ENCODE data around the gene PLAGL1. TPM values are rescaled to one million over a fixed set of nuclear protein-coding genes. Genes with fewer than 3 reads are reported as not detected.
A peak's percentile ranks its signal among the peaks of the same experiment; 100 is the strongest.

PLAGL1 gene
- total and polyA plus RNA-seq, 5 donors = 10.5 to 16.3 (median 15.2) TPM

DNA sequence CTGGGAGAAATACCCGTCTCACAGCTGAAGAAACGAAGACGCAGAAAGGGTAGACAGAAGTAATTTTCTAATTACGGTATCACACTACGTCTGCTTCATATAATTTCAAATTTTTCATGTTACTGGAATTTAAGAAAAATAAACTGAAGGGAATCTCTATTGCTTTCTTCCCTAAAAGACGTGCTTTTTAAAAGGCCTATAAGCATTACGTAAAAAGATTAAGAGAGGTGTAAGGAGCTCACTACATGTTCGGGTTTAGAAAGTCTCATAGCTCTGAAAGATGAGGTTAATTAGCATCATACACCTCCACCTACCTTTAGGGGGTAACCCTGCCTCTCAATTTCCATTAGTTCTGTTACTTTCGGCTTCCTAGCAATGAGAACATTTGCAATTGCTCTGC, 787 bp upstream of the PLAGL1 start:
- H3K4me3 ChIP-seq (ENCODE audit: low read length) = no peak overlapping the region

GRCh38 chr6:144007478-144008119, 460 bp downstream of the PLAGL1 start:
- ATAC-seq = peak in 1 of 2 donors; percentile 66
- no peaks in the 10 kb centered on the region for H3K4me1 ChIP-seq (ENCODE audit: control insufficient read depth, insufficient read depth, low read length)
- H3K27ac ChIP-seq (ENCODE audit: low read length) = peak overlapping the region; percentile 27
- peak overlapping the region; percentile 58 for H3K4me3 ChIP-seq (ENCODE audit: low read length)
- H3K9me3 ChIP-seq (ENCODE audit: control insufficient read depth, low read length) = no peaks in the 10 kb centered on the region
- intact Hi-C loops (cut with DNase I) = no loop called here
- no peaks in the 10 kb centered on the region for H3K27me3 ChIP-seq (ENCODE audit: control insufficient read depth, insufficient read depth)
- DNase-seq = no peak
- 54% methylated on average over 52 of the region's 52 CpGs for WGBS

More for the DNA sequence above, 787 bp upstream of the PLAGL1 start:
- intact Hi-C loops (cut with DNase I) = no loop called here
- WGBS = 88% methylated on average over 9 of the region's 9 CpGs
- Histone ChIP-seq H3K27ac (ENCODE audit: low read length) (no peak overlapping the region), H3K27me3 (ENCODE audit: control insufficient read depth, insufficient read depth) (no peaks in the 10 kb centered on the region), H3K4me1 (ENCODE audit: control insufficient read depth, insufficient read depth, low read length) (no peaks in the 10 kb centered on the region), H3K9me3 (ENCODE audit: control insufficient read depth, low read length) (no peaks in the 10 kb centered on the region)
- DNase-seq (no peak), ATAC-seq (no peak)

DNA sequence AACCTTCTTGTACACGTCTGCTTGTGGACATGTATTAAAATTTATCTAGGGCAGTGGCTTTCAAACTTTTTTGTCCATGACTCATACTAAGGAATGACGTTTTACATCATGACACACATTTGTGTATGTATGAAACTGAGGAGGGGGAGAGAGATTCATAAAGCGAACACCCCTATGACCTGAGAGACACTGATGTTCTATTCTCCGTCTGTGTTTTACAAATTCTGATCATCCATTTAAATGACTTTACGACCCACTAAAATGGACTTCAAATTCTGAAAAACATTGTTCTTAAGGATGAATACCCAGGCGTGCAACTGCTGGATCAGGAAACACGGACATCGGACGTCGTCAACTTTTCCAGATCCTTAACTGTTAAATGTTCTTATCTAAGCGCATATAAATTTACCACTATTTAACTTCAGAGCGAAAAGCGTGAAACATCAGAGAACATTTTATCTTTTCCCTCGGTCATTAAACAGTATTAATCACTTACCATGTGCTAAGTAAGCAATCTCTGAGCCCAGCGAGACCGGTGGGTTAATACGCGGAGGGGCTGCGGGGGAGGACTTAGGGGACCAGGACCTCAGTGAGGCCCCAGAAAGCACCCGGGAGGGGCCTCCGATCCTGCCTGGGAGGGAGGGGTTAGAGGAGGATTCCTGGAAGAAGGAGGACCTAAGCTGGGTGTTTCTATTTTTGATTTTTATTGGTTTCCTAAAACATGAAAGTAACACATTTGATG, 1.2 kb downstream of the PLAGL1 start:
- peak overlapping the region; percentile 58 for H3K4me3 ChIP-seq (ENCODE audit: low read length)
- intact Hi-C loops (cut with DNase I) = no loop called here
- H3K27me3 ChIP-seq (ENCODE audit: control insufficient read depth, insufficient read depth) = no peaks in the 10 kb centered on the region
- 49% methylated on average over 21 of the region's 21 CpGs for WGBS
- peak in 1 of 2 donors; percentile 63 for ATAC-seq
- H3K9me3 ChIP-seq (ENCODE audit: control insufficient read depth, low read length) = no peaks in the 10 kb centered on the region
- peak in 1 of 3 donors; percentile 41 for DNase-seq
- no peak overlapping the region for H3K27ac ChIP-seq (ENCODE audit: low read length)
- H3K4me1 ChIP-seq (ENCODE audit: control insufficient read depth, insufficient read depth, low read length) = no peaks in the 10 kb centered on the region

DNA sequence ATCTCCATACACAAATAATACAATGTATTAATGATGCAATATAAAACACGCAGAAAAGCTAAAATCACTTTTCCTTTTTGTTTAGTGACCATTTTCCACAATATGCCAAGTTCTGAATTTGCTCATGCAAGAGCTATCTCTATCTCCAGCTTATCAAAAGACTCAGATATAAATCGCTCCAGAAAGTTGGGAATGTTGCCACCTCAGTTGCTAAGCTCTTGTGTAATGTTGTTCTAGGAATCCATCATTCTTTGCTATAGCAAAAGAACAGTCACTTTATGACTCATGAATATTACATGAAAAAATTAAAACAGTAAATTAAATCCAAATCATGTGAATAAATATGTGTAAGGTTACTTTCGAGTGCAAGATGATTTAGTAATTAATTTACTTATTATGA, 8.7 kb downstream of the PLAGL1 start:
- Histone ChIP-seq H3K4me3 (ENCODE audit: low read length) (no peak overlapping the region), H3K4me1 (ENCODE audit: control insufficient read depth, insufficient read depth, low read length) (no peaks in the 10 kb centered on the region), H3K27me3 (ENCODE audit: control insufficient read depth, insufficient read depth) (no peaks in the 10 kb centered on the region), H3K9me3 (ENCODE audit: control insufficient read depth, low read length) (no peaks in the 10 kb centered on the region), H3K27ac (ENCODE audit: low read length) (no peak overlapping the region)
- 79% methylated on average over 3 of the region's 3 CpGs for WGBS
- DNase-seq = no peak
- ATAC-seq = no peak
- intact Hi-C loops (cut with DNase I) = no loop called here

GRCh38 chr6:143998686-143999085, 9.4 kb downstream of the PLAGL1 start:
- no peak for DNase-seq
- H3K27ac ChIP-seq (ENCODE audit: low read length) = no peak overlapping the region
- H3K4me3 ChIP-seq (ENCODE audit: low read length) = no peak overlapping the region
- WGBS = 98% methylated on average over 2 of the region's 2 CpGs
- no peaks in the 10 kb centered on the region for H3K4me1 ChIP-seq (ENCODE audit: control insufficient read depth, insufficient read depth, low read length)
- ATAC-seq = no peak
- intact Hi-C loops (cut with DNase I) = no loop called here
- no peaks in the 10 kb centered on the region for H3K27me3 ChIP-seq (ENCODE audit: control insufficient read depth, insufficient read depth)
- H3K9me3 ChIP-seq (ENCODE audit: control insufficient read depth, low read length) = no peaks in the 10 kb centered on the region

DNA sequence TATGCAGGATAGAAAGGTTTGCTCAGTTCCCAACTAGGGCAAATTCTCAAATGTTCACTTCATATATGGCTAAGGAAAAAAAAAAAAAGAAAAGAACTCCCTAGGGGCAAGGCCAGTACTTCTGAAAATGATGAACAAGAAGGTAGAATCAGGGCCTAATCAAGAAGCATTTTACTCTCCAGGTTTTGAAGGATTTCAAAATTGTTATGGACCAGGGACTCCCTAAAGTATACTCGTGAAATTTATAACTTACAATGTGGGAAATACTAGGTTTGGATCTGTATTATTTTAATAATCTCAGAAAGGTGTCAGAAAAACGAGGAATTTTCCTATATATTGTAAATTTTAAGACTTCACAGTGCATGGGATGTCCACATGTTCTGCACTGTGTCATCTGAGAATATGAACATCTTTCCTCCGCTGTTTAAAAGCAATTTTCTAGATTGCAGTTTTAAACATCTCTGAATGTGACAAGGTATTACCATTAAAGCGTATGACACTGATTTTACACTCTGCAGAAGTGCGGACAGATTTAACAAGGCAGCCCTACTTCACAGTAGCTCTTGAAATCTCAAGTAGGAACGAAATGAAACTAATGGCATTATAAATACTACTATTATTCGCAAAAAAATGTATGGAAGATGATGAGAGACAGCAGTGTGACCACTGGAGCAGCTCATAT, 14.0 kb downstream of the PLAGL1 start:
- 91% methylated on average over 7 of the region's 7 CpGs for WGBS
- no peak overlapping the region for H3K27ac ChIP-seq (ENCODE audit: low read length)
- H3K27me3 ChIP-seq (ENCODE audit: control insufficient read depth, insufficient read depth) = no peaks in the 10 kb centered on the region
- intact Hi-C loops (cut with DNase I) = no loop called here
- ATAC-seq = no peak
- no peaks in the 10 kb centered on the region for H3K9me3 ChIP-seq (ENCODE audit: control insufficient read depth, low read length)
- H3K4me3 ChIP-seq (ENCODE audit: low read length) = no peak overlapping the region
- no peaks in the 10 kb centered on the region for H3K4me1 ChIP-seq (ENCODE audit: control insufficient read depth, insufficient read depth, low read length)
- no peak for DNase-seq

DNA sequence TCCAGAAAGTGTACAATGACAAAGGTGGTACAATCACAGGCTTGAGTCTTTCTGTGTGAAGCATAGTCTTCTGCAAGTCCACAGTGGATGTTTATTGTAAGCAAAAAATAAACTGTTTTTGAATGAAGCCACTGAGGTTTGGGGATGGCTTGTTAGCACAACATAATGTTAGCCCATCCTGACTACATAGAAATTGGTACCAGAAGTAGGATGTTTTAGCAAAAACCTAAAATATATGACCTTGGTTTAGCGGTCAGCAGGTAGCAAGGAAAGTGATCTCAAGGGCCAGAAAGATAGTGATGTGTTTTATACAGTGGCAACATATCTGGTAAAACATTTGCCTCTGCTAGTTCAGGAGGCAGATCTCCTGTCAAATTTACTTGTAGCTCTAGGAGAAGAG, 15.8 kb downstream of the PLAGL1 start:
- DNase-seq (no peak), ATAC-seq (no peak)
- WGBS = 97% methylated on average over 1 of the region's 1 CpG
- Histone ChIP-seq H3K27ac (ENCODE audit: low read length) (no peak overlapping the region), H3K4me3 (ENCODE audit: low read length) (no peak overlapping the region), H3K27me3 (ENCODE audit: control insufficient read depth, insufficient read depth) (no peaks in the 10 kb centered on the region), H3K9me3 (ENCODE audit: control insufficient read depth, low read length) (no peaks in the 10 kb centered on the region), H3K4me1 (ENCODE audit: control insufficient read depth, insufficient read depth, low read length) (no peaks in the 10 kb centered on the region)
- intact Hi-C loops (cut with DNase I) = no loop called here

GRCh38 chr6:143986463-143987065, 21.5 kb downstream of the PLAGL1 start:
- 67% methylated on average over 5 of the region's 5 CpGs for WGBS
- H3K4me1 ChIP-seq (ENCODE audit: control insufficient read depth, insufficient read depth, low read length) = no peaks in the 10 kb centered on the region
- no peak overlapping the region for H3K27ac ChIP-seq (ENCODE audit: low read length)
- no peak overlapping the region for H3K4me3 ChIP-seq (ENCODE audit: low read length)
- H3K9me3 ChIP-seq (ENCODE audit: control insufficient read depth, low read length) = no peaks in the 10 kb centered on the region
- H3K27me3 ChIP-seq (ENCODE audit: control insufficient read depth, insufficient read depth) = no peaks in the 10 kb centered on the region
- no peak for ATAC-seq
- intact Hi-C loops (cut with DNase I) = no loop called here
- no peak for DNase-seq

GRCh38 chr6:143984666-143985065, 23.4 kb downstream of the PLAGL1 start:
- 68% methylated on average over 2 of the region's 2 CpGs for WGBS
- Histone ChIP-seq H3K9me3 (ENCODE audit: control insufficient read depth, low read length) (no peaks in the 10 kb centered on the region), H3K27ac (ENCODE audit: low read length) (no peak overlapping the region), H3K4me3 (ENCODE audit: low read length) (no peak overlapping the region), H3K4me1 (ENCODE audit: control insufficient read depth, insufficient read depth, low read length) (no peaks in the 10 kb centered on the region), H3K27me3 (ENCODE audit: control insufficient read depth, insufficient read depth) (no peaks in the 10 kb centered on the region)
- ATAC-seq = no peak
- intact Hi-C loops (cut with DNase I) = no loop called here
- DNase-seq = no peak

DNA sequence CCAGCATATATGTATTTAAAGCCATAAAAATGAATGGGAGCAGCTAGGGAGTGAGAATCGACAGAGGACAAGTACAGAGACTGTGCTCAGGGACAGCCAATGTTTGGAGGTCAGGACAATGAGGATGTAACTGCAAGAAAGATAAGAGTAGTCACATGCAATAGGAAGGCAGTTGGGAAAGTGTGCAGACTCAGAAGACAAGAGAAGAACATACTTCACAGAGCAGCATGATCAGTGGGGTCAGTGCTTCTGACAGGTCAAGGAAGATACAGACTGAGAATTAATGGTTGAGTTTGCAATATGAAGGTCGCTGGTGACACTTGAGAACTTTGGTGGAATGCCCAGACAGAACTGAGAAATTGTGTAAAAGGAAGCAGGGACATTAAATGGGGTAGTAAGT, 25.1 kb downstream of the PLAGL1 start:
- 78% methylated on average over 2 of the region's 2 CpGs for WGBS
- ATAC-seq (no peak), DNase-seq (no peak)
- H3K9me3 ChIP-seq (ENCODE audit: control insufficient read depth, low read length) = no peaks in the 10 kb centered on the region
- H3K4me1 ChIP-seq (ENCODE audit: control insufficient read depth, insufficient read depth, low read length) = no peaks in the 10 kb centered on the region
- no peak overlapping the region for H3K27ac ChIP-seq (ENCODE audit: low read length)
- intact Hi-C loops (cut with DNase I) = no loop called here
- H3K27me3 ChIP-seq (ENCODE audit: control insufficient read depth, insufficient read depth) = no peaks in the 10 kb centered on the region
- H3K4me3 ChIP-seq (ENCODE audit: low read length) = no peak overlapping the region

DNA sequence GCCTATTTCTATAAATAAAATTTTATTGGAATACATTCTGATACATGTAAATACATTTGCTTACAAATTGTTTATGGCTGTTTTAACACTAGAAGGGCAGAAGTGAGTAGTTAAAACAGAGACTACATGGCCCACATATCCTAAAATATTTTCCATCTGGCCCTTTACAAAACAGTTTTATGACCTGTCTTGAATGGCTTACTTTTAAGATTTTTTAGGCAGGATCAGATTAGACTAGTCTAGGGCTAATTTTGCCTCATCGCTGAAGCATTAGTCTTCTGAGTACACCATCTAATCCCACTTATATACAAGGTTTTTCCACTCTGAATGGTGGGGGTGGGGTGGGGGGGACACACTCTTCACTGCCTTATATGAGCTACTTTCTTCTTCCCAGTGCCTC, 27.1 kb downstream of the PLAGL1 start:
- no peak for ATAC-seq
- no peaks in the 10 kb centered on the region for H3K4me1 ChIP-seq (ENCODE audit: control insufficient read depth, insufficient read depth, low read length)
- intact Hi-C loops (cut with DNase I) = no loop called here
- no peaks in the 10 kb centered on the region for H3K27me3 ChIP-seq (ENCODE audit: control insufficient read depth, insufficient read depth)
- no peaks in the 10 kb centered on the region for H3K9me3 ChIP-seq (ENCODE audit: control insufficient read depth, low read length)
- WGBS = 100% methylated on average over 1 of the region's 1 CpG
- no peak overlapping the region for H3K4me3 ChIP-seq (ENCODE audit: low read length)
- H3K27ac ChIP-seq (ENCODE audit: low read length) = no peak overlapping the region
- no peak for DNase-seq

Data from right cardiac atrium (tissue), 5 donors.